Adrenal gland (tissue), 5 donors: Measurements from ENCODE around the gene MCCD1.

Source experiments
- POLR2A ChIP-seq, 2 donors: fragments of 450-650 bp; IDR thresholded peaks; one replicate each; pipeline ENCODE4 v1.6.1; 2017; ENCODE audit warnings: antibody characterized with exemption in 2 of 2, mild to moderate bottlenecking in 2 of 2, moderate library complexity in 1 of 2
- TF ChIP-seq, protein P1 (sequence below), 6 experiments: fragments of 450-650 bp in 4 of 6; fragments of 200-600 bp in 2 of 6; sonication (generic) in 1 of 6; IDR thresholded peaks; 1 replicate in 5 of 6; 2 replicates in 1 of 6; pipeline versions ENCODE4 v1.5.1 to v1.8.0; 2016 to 2021; ENCODE audit warnings: antibody characterized with exemption in 6 of 6, mild to moderate bottlenecking in 2 of 6, moderate library complexity in 1 of 6
- donor health status: DM: no; HTN: no; CAD: no.

DNA sequence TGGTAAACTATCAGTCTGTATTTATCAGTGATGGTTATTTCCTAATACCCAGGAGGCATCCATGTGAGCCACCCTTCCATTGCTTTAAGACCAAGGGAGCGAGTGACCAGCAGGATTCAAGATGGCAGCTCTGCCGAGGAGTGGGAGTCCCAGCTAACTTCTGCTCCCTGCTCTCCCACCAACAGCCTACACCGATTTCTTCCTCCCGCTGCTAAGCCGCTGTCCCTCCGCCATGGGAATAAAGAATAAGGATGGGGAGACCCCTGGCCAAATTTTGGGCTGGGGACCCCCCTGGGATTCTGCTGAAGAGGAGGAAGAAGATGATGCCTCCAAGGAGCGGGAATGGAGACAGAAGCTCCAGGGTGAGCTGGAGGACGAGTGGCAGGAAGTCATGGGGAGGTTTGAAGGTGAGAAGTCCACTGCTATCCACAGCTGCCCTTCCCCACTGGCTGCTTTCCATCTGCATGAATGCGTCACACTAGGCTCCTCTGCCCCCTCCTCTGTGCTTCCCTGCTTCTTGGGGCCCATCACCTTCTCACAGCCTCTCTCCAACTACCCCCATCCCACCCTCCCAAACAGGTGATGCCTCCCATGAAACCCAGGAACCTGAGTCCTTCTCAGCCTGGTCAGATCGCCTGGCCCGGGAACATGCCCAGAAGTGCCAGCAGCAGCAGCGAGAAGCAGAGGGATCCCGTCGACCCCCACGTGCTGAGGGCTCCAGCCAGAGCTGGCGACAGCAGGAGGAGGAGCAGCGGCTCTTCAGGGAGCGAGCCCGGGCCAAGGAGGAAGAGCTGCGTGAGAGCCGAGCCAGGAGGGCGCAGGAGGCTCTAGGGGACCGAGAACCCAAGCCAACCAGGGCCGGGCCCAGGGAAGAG lies 28.9 kb downstream of the MCCD1 start:
- TF ChIP-seq, protein P1, sequence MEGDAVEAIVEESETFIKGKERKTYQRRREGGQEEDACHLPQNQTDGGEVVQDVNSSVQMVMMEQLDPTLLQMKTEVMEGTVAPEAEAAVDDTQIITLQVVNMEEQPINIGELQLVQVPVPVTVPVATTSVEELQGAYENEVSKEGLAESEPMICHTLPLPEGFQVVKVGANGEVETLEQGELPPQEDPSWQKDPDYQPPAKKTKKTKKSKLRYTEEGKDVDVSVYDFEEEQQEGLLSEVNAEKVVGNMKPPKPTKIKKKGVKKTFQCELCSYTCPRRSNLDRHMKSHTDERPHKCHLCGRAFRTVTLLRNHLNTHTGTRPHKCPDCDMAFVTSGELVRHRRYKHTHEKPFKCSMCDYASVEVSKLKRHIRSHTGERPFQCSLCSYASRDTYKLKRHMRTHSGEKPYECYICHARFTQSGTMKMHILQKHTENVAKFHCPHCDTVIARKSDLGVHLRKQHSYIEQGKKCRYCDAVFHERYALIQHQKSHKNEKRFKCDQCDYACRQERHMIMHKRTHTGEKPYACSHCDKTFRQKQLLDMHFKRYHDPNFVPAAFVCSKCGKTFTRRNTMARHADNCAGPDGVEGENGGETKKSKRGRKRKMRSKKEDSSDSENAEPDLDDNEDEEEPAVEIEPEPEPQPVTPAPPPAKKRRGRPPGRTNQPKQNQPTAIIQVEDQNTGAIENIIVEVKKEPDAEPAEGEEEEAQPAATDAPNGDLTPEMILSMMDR (IDR thresholded peaks at IDR 0.05) = no peak
- TF ChIP-seq POLR2A (IDR thresholded peaks at IDR 0.05) = no peak
